Measurements from ENCODE around the gene RAMP2. TPM values are rescaled to one million over a fixed set of nuclear protein-coding genes. Genes with fewer than 3 reads are reported as not detected.

RAMP2 gene
- total and polyA plus RNA-seq, 2 of the 13 experiments (the other 11 are each of a cell fraction or from before 2014, with no cell fraction given), result 1.4 to 5.2 TPM

DNA sequence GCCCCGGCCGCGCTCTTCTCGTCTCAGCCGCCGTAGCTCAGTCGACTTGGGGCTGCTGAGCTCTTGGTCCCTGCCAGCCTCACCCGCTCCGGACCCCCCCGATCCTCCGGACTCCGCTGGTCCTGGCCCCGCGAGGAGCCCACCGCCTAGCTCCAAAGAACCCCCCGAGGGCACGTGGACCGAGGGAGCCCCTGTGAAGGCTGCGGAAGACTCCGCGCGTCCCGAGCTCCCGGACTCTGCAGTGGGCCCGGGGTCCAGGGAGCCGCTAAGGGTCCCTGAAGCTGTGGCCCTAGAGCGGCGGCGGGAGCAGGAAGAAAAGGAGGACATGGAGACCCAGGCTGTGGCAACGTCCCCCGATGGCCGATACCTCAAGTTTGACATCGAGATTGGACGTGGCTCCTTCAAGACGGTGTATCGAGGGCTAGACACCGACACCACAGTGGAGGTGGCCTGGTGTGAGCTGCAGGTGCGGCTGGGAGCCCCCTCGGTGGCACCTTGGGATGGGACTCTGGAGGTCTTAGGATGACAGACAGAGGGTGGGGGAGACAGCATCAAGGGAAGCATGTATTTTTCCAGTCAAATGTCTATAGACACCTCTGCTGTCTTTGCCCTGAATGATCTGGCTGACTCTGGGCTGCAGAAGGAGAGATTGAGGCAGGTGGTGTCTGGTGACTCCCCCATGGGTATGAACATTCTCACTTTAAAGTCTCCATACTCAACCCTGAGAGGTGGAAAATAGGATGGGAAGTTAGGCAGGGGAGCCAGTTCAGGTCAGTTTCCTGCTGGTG is 20.0 kb downstream of the RAMP2 start (continued):
- TF ChIP-seq CTCF (CRISPR knock-in tag; IDR thresholded peaks at IDR 0.05) (no peak), ZNF75D (CRISPR knock-in tag; IDR thresholded peaks at IDR 0.05; ENCODE audit: borderline replicate concordance) (no peak), ZNF547 (CRISPR knock-in tag; IDR thresholded peaks at IDR 0.05) (no peak; the same call in 1 of the 2 replicates), CEBPZ (IDR thresholded peaks at IDR 0.05; ENCODE audit: low read length) (no peak), ZBTB7A (CRISPR knock-in tag; IDR thresholded peaks at IDR 0.05) (no peak), MBNL3 (CRISPR knock-in tag; conservative IDR thresholded peaks at IDR 0.05) (no peak), RAD21 (CRISPR knock-in tag; IDR thresholded peaks at IDR 0.05) (no peak; the same call in 1 of the 2 replicates), ZNF552 (CRISPR knock-in tag; IDR thresholded peaks at IDR 0.05; ENCODE audit: borderline replicate concordance) (no peak), NCOA1 (CRISPR knock-in tag; IDR thresholded peaks at IDR 0.05) (no peak), DNMT3B (CRISPR knock-in tag; conservative IDR thresholded peaks at IDR 0.05) (0 out of 2 replicates have a peak, but pooled peaks have one; percentile 30), ZNF296 (CRISPR knock-in tag; conservative IDR thresholded peaks at IDR 0.05) (no peak), XRCC5 (optimal IDR thresholded peaks at IDR 0.05; ENCODE audit: low read length) (no peak), PHF20 (CRISPR knock-in tag; IDR thresholded peaks at IDR 0.05) (no peak), TEAD3 (CRISPR knock-in tag; optimal IDR thresholded peaks at IDR 0.05; ENCODE audit: borderline replicate concordance) (no peak), ZNF24 (IDR thresholded peaks at IDR 0.05) (no peak), GPN1 (CRISPR knock-in tag; IDR thresholded peaks at IDR 0.05; ENCODE audit: borderline replicate concordance) (no peak)
- TF ChIP-seq, protein P1, sequence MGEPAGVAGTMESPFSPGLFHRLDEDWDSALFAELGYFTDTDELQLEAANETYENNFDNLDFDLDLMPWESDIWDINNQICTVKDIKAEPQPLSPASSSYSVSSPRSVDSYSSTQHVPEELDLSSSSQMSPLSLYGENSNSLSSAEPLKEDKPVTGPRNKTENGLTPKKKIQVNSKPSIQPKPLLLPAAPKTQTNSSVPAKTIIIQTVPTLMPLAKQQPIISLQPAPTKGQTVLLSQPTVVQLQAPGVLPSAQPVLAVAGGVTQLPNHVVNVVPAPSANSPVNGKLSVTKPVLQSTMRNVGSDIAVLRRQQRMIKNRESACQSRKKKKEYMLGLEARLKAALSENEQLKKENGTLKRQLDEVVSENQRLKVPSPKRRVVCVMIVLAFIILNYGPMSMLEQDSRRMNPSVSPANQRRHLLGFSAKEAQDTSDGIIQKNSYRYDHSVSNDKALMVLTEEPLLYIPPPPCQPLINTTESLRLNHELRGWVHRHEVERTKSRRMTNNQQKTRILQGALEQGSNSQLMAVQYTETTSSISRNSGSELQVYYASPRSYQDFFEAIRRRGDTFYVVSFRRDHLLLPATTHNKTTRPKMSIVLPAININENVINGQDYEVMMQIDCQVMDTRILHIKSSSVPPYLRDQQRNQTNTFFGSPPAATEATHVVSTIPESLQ (CRISPR knock-in tag; conservative IDR thresholded peaks at IDR 0.05), result no peak
- TF ChIP-seq, protein P2, sequence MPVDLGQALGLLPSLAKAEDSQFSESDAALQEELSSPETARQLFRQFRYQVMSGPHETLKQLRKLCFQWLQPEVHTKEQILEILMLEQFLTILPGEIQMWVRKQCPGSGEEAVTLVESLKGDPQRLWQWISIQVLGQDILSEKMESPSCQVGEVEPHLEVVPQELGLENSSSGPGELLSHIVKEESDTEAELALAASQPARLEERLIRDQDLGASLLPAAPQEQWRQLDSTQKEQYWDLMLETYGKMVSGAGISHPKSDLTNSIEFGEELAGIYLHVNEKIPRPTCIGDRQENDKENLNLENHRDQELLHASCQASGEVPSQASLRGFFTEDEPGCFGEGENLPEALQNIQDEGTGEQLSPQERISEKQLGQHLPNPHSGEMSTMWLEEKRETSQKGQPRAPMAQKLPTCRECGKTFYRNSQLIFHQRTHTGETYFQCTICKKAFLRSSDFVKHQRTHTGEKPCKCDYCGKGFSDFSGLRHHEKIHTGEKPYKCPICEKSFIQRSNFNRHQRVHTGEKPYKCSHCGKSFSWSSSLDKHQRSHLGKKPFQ (CRISPR knock-in tag; IDR thresholded peaks at IDR 0.05; ENCODE audit: insufficient replicate concordance), result no peak
- TF ChIP-seq, protein P3, sequence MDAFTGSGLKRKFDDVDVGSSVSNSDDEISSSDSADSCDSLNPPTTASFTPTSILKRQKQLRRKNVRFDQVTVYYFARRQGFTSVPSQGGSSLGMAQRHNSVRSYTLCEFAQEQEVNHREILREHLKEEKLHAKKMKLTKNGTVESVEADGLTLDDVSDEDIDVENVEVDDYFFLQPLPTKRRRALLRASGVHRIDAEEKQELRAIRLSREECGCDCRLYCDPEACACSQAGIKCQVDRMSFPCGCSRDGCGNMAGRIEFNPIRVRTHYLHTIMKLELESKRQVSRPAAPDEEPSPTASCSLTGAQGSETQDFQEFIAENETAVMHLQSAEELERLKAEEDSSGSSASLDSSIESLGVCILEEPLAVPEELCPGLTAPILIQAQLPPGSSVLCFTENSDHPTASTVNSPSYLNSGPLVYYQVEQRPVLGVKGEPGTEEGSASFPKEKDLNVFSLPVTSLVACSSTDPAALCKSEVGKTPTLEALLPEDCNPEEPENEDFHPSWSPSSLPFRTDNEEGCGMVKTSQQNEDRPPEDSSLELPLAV (CRISPR knock-in tag; conservative IDR thresholded peaks at IDR 0.05; ENCODE audit: low read depth), result no peak
